Measurements from ENCODE around the gene WAS.

The WAS gene

GRCh38 chrX:48703228-48703627, 19.6 kb downstream of the WAS start:
- DNase-seq (ENCODE audit: low spot score) = no peak
- no peak overlapping the region for H3K27ac ChIP-seq
- H3K4me3 ChIP-seq = no peak overlapping the region
- no peak for TF ChIP-seq CTCF (IDR thresholded peaks at IDR 0.05)

DNA sequence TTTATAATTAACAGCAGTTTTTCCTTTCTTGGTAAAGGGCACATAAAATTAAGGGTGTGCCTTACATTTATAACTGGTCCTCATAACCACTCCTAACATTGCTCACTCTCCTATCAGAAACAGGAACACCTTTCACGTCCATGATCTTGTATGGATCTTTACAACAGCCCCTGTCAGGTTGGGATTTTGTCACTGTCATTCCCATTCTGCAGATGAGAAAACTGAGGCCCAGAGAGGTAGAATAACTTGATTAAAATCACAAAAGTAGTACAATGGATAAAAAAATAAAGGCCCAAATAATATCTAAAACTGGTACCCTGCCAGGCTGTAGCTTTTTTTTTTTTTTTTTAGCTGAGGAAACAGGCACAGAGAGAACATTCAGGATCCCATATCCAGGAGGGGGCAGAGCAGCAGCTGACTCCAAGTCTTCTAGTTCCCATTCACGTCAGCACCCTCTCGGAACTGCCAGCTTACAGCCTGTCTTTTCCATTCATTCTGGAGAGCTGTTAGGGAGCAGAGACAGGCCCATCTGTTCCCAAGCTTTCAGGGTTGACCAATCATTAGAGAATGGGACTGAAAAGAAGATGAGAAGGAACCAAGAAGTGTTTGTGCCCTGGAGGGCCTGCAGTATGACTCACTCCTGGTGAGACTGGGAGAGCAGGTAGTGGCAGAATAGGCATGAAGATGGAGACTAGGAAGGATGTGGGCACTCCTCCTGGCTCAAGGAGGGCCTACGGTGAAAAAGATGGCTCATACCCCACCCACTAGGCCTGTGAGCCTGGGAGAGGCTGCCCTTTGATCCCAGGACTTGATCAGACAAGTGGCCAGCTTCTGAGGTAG, 20.3 kb downstream of the WAS start:
- TF ChIP-seq CTCF (IDR thresholded peaks at IDR 0.05) = no peak
- H3K27ac ChIP-seq = no peak overlapping the region
- no peak overlapping the region for H3K4me3 ChIP-seq
- no peak for DNase-seq (ENCODE audit: low spot score)

DNA sequence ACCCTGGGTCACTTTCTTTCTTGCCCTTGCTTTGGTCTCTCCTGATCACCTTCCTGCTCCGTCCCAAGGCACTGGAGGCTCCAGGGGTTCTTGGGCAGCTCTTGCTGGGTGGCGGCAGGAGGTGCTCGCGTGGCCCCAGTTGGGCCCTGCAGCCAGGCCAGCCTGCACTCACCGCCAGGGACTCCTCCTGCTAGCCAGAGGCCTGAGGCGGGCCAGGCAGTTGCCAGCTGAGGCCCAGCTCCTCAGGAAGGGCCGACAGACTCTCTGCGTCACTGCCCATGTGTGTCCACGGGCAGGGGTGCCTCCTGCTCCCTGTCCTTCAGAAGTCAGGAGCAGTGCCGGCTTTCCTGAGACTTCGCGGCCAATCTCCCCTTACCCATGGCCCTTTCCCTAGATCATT, 22.3 kb downstream of the WAS start:
- H3K27ac ChIP-seq = no peak overlapping the region
- no peak for DNase-seq (ENCODE audit: low spot score)

GRCh38 chrX:48709522-48710112, 26.0 kb downstream of the WAS start:
- no peak for DNase-seq (ENCODE audit: low spot score)
- no peak overlapping the region for H3K4me3 ChIP-seq
- TF ChIP-seq CTCF (IDR thresholded peaks at IDR 0.05) = no peak
- H3K27ac ChIP-seq = no peak overlapping the region

More for the DNA sequence above, 22.3 kb downstream of the WAS start:
- H3K4me3 ChIP-seq = no peak overlapping the region
- no peak for TF ChIP-seq CTCF (IDR thresholded peaks at IDR 0.05)

GRCh38 chrX:48711162-48711928, 27.7 kb downstream of the WAS start:
- Histone ChIP-seq H3K27ac (no peak overlapping the region), H3K4me3 (no peak overlapping the region)
- no peak for DNase-seq (ENCODE audit: low spot score)
- no peak for TF ChIP-seq CTCF (IDR thresholded peaks at IDR 0.05)

DNA sequence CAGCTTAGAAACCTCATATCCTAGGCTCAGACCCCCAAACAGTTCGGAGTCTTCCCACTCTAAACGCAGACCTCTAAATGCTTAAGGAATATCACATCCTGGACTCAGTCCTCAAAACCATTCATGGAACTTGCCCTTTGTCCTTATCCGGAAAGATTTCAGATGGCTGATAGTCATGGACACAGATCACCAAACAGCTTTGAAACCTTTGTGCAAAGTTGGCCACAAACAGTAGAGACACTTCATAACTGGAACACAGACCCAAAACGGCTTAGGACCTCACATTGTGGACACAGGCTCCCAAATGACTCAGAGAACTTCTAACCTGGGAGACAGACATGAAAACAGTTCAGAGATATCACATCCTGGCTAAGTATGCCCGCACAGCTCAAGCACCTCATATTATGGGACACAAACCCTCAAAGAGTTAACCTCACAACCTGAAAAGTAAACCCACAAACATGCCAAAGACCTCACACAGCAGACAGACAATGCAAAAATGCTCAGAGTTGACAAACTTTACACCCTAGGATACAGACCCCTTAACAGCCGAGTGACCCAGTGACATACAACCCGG, 28.4 kb downstream of the WAS start:
- Histone ChIP-seq H3K4me3 (no peak overlapping the region), H3K27ac (no peak overlapping the region)
- DNase-seq (ENCODE audit: low spot score) = no peak
- no peak for TF ChIP-seq CTCF (IDR thresholded peaks at IDR 0.05)

All from coronary artery (tissue), 2 donors.